Activated T-helper 2 cell treated with anti-CD3 and anti-CD28 coated beads, Interferon-gamma antibody, Interleukin-2, Interleukin-4, amounts not matched to agents 10 μg/mL and 5 μg/mL and 100 μg/mL, durations not matched to agents 14 hours and 24 hours and 36 hours (primary cell): ENCODE data around the gene DCDC2. TPM values are rescaled to one million over a fixed set of nuclear protein-coding genes. Genes with fewer than 3 reads are reported as not detected.
"Not testable (repeated sequence)": the region's sequence is repeated elsewhere in the genome, so short reads cannot be mapped to it uniquely, and the experiment has no call there.

ENCODE experiments used
- DNase-seq: peaks from one replicate; pipeline ENCODE4 v3.0.0; 2021; ENCODE audit warnings: low spot score
- H3K27ac Mint-ChIP-seq: one replicate; pipeline ENCODE4 v1.8.0; 2021; ENCODE audit warnings: mixed read lengths
- H3K27me3 Mint-ChIP-seq: one replicate; pipeline ENCODE4 v1.8.0; 2021; ENCODE audit warnings: low read depth, mixed read lengths
- H3K36me3 Mint-ChIP-seq: one replicate; pipeline ENCODE4 v1.8.0; 2021; ENCODE audit warnings: low read depth, mixed read lengths
- H3K4me1 Mint-ChIP-seq: one replicate; pipeline ENCODE4 v1.8.0; 2021; ENCODE audit warnings: low read depth, mixed read lengths
- H3K4me3 Mint-ChIP-seq: one replicate; pipeline ENCODE4 v1.8.0; 2021; ENCODE audit warnings: low read depth, mild to moderate bottlenecking, moderate library complexity, mixed read lengths
- H3K9me3 Mint-ChIP-seq: one replicate; pipeline ENCODE4 v1.8.0; 2021; ENCODE audit warnings: mixed read lengths
- intact Hi-C: fragments of 100-400 bp; cut with micrococcal nuclease; formaldehyde crosslinking; loops from one replicate; pipeline ENCODE4 v1.15.1; 2023
- total RNA-seq: library from RNA; stranded (reverse); gene quantifications from 2 replicates; pipeline ENCODE4 v1.2.3, GENCODE V29; 2022

Gene DCDC2
- total RNA-seq, 1 donor from 2014 or later: not detected

DNA sequence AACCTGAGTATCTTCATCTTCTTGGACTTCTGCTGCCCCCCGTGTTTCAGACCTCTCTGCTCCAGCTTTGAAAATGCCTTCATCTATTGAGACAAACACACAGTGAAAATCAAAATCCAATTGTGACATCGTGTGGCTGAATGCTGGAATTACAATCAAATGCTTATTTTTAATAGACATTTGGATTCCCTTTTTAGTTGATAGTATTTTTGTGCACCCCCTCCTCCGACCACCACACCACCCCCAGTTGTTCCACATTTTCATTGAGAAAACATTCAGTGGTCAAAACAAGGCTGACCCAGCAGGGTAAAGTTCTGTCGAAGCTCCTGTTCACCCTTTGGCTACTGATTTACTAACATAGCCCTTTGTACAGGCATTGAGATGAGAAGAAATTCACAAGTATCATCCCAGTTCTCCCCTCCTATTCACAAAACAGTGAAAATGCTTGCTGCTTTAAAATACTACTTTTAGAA is 152.8 kb downstream of the DCDC2 start:
- no peak overlapping the region for H3K27ac Mint-ChIP-seq
- H3K4me3 Mint-ChIP-seq: no peak overlapping the region
- H3K9me3 Mint-ChIP-seq: no peaks in the 10 kb centered on the region
- H3K4me1 Mint-ChIP-seq: no peaks in the 10 kb centered on the region
- no peak for DNase-seq
- intact Hi-C loops: loop anchor here (10.0 kb wide), 1 partner anchor 140 kb away; no protein-coding TSS in a partner anchor
- no peaks in the 10 kb centered on the region for H3K36me3 Mint-ChIP-seq
- peaks cover 2% of the 10 kb centered on the region for H3K27me3 Mint-ChIP-seq

DNA sequence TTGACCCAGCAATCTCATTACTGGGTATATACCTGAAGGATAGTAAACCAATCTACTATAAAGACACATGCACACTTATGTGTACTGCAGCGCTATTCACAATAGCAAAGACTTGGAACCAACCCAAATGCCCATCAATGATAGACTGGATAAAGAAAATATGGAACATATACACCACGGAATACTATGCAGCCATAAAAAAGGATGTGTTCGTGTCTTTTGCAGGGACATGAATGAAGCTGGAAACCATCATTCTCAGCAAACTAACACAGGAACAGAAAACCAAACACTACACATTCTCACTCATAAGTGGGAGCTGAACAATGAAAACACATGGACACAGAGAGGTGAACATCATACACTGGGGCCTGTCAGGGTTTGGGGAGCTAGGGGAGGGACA is 153.7 kb downstream of the DCDC2 start:
- H3K27me3 Mint-ChIP-seq, H3K4me1 Mint-ChIP-seq, H3K9me3 Mint-ChIP-seq, DNase-seq, H3K4me3 Mint-ChIP-seq, H3K36me3 Mint-ChIP-seq, H3K27ac Mint-ChIP-seq: not testable (repeated sequence)
- intact Hi-C loops: loop anchor here (10.0 kb wide), 1 partner anchor 139 kb away; no protein-coding TSS in a partner anchor

DNA sequence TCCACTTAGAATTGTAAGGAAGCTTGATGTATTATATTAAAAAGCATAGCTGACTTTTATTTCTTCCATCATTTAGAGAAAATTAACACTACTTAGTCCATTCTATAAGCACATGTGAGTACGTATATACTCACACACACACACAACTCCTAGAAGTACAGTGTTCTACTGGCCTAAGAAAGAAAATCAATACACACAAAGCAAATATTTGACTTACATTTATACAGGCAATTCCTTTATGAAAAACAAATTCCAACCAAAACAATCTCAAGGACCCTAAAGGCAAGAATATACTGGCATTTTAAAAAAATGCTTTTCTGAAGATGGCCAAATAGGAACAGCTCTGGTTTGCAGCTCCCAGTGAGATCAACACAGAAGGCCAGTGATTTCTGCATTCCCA is 160.0 kb downstream of the DCDC2 start:
- no peak overlapping the region for H3K4me3 Mint-ChIP-seq
- DNase-seq: no peak
- H3K4me1 Mint-ChIP-seq: no peaks in the 10 kb centered on the region
- no peaks in the 10 kb centered on the region for H3K9me3 Mint-ChIP-seq
- intact Hi-C loops: no loop called here
- H3K27me3 Mint-ChIP-seq: peaks cover 3% of the 10 kb centered on the region
- no peaks in the 10 kb centered on the region for H3K36me3 Mint-ChIP-seq
- no peak overlapping the region for H3K27ac Mint-ChIP-seq

DNA sequence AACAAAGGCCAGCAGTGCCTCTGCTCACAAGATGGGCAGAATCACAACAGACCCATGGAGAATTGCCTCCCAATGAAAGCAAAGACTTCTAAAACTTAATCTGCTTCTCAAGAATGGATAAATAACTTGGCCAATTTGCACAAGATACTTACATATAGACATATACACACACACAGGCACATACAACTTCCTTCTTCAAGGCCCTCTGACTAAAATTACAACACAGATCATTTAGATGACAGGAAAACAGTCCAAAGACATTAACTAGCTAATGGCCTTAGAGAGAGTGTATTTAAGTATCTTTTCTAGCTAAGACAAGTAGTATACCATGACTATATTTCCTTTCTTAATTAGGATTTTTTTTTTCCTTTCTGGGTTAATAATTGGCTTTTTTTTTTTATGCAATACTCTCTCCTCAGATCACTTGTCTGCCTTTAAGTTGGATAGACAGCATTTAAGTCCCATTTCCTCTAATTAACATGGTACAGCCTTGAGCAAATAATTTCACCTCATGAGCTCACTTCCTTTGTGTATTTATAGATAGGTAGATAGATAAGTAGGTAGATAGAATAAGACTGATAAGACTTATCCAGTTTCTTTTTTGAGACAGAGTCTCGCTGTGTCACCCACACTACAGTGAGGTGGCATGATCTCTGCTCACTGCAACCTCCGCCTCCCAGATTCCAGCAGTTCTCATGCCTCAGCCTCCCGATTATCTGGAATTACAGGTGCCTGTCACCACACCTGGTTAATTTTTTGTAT is 161.8 kb downstream of the DCDC2 start:
- H3K4me1 Mint-ChIP-seq: no peaks in the 10 kb centered on the region
- no peak for DNase-seq

DNA sequence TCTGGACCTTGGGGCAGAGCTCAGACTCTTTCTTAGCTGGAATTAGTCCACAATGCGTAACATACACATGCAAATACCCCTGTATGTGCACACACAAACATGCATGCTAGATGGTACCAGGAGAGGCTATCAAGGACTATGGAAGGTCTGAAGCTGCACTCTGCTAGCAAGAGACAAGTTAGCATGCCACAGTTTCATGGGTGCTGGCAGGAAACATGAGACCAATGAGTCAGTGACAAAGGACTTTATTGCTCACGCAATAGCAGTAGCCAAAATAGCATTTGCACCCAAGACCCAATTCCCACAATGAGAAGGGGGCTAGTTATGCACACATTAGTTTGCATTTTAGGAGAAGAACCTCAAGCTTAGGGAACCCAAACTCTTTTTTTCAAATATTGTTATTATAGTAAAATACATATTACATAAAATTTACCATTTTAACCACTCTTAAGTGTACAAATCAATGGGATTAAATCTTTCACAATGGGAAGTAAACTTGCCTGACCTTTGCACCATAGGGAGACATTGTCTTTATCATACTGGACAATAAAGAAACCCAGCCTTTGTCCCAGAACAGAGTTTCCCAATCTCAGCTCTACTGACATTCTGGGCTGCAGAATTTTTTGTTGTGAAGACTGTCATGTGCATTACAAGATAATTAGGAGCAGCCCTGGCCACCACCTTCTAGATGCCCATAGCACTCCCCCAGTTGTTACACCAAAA is 162.7 kb downstream of the DCDC2 start:
- no peaks in the 10 kb centered on the region for H3K4me1 Mint-ChIP-seq
- H3K4me3 Mint-ChIP-seq: no peak overlapping the region
- intact Hi-C loops: no loop called here
- no peak for DNase-seq
- no peaks in the 10 kb centered on the region for H3K9me3 Mint-ChIP-seq
- no peaks in the 10 kb centered on the region for H3K36me3 Mint-ChIP-seq
- no peak overlapping the region for H3K27ac Mint-ChIP-seq
- H3K27me3 Mint-ChIP-seq: peaks cover 7% of the 10 kb centered on the region

More for the DNA sequence above, 161.8 kb downstream of the DCDC2 start:
- H3K27me3 Mint-ChIP-seq: peaks cover 7% of the 10 kb centered on the region
- no peaks in the 10 kb centered on the region for H3K9me3 Mint-ChIP-seq
- H3K27ac Mint-ChIP-seq: no peak overlapping the region
- no peak overlapping the region for H3K4me3 Mint-ChIP-seq
- intact Hi-C loops: no loop called here
- H3K36me3 Mint-ChIP-seq: no peaks in the 10 kb centered on the region

DNA sequence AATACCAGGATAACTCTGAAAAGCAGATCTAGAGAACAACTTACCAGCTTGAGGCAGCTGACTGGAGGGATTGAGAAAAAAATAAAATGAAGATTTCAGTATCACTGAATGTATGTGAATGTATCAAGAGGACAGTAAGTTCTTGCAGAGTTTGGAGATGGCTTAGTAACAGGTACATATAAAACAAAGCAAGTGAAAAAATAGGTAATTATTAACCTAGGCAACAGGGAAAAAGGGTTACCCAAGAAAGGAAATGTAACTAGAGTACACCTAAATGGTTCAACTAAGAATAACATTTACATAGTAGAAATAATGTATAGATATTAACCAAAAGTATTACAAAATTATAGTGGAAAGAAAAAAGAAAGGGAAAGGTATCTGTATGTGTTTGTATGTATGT is 164.5 kb downstream of the DCDC2 start:
- H3K27me3 Mint-ChIP-seq: peaks cover 9% of the 10 kb centered on the region
- H3K27ac Mint-ChIP-seq: no peak overlapping the region
- intact Hi-C loops: no loop called here
- H3K36me3 Mint-ChIP-seq: no peaks in the 10 kb centered on the region
- H3K9me3 Mint-ChIP-seq: no peaks in the 10 kb centered on the region
- no peaks in the 10 kb centered on the region for H3K4me1 Mint-ChIP-seq
- H3K4me3 Mint-ChIP-seq: no peak overlapping the region
- DNase-seq: no peak

DNA sequence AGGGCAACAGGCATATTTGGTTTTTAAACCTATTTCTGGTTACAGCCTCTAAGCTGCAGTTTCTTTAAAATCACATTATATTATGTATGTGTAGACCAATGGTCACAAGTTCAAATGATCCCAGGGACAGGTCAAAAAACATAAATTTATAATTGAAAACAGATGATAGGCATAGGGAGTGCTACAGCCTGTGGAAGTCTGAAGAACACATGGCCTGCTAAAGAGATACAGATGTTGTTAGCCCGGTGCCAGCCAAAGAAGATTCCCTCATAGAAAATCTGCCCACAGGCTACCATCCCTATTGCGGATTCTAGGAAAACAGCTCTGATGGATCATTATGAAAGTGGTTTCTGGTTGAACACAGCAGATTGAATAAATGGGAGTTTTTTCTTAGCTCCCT is 166.5 kb downstream of the DCDC2 start:
- Mint-ChIP-seq H3K4me3 (no peak overlapping the region), H3K9me3 (no peaks in the 10 kb centered on the region), H3K27me3 (peaks cover 9% of the 10 kb centered on the region), H3K36me3 (no peaks in the 10 kb centered on the region), H3K4me1 (no peaks in the 10 kb centered on the region), H3K27ac (no peak overlapping the region)
- intact Hi-C loops: no loop called here
- no peak for DNase-seq

DNA sequence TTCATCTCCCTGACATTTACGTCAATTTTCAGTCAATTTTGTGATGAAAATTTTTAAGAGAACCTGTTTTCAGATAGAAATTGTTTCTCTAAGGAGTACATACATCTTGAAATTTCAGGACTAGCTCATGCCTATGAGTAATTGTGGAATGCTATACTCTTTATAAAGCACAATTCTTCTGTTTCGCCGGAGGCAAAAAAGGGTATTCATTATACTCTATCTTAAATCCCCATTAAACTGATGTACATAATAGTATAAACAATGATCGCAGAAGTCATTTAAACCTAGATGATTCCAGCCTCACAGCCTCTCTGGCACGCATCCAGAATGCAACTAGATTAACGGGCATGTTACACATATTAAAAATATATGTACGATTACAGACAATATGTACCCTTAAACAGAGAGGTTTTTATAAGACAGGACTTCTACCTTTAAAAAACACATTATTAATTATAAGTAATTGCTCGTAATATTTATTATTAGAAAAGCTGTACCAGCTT is 169.2 kb downstream of the DCDC2 start:
- no peaks in the 10 kb centered on the region for H3K4me1 Mint-ChIP-seq
- no peak overlapping the region for H3K27ac Mint-ChIP-seq
- no peak overlapping the region for H3K4me3 Mint-ChIP-seq
- H3K9me3 Mint-ChIP-seq: no peaks in the 10 kb centered on the region
- no peak for DNase-seq
- no peaks in the 10 kb centered on the region for H3K36me3 Mint-ChIP-seq
- intact Hi-C loops: no loop called here
- peaks cover 8% of the 10 kb centered on the region for H3K27me3 Mint-ChIP-seq

DNA sequence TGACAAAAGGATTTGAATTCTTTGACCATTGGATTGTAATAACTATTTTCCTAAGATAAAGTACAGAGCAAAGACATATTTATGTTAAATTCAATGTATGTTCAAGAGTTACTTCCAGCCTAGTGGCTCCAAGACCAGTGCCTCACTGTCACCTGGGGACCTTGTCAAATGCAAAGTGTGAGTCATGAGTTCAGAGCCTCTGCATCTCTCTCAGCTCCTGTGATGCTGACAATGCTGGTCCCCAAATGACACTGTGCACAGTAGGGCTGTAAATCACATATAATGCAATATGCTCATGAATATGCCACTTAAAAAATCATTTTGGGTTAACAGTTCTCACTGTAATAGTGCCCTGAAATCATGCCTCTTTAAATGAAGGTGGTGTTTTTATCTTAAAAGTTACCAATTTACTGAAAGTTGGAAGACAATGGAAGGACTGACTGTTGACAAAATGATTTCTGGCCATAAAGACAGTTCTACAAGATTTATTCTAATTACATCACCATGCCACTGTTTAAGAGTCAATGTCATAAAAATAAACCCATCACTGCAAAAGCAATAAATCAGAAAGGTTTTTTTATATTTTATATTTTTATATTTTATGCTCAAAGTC is 169.8 kb downstream of the DCDC2 start:
- H3K27me3 Mint-ChIP-seq: peaks cover 8% of the 10 kb centered on the region
- no peak overlapping the region for H3K4me3 Mint-ChIP-seq
- H3K4me1 Mint-ChIP-seq: no peaks in the 10 kb centered on the region
- no peak for DNase-seq
- no peak overlapping the region for H3K27ac Mint-ChIP-seq
- H3K9me3 Mint-ChIP-seq: no peaks in the 10 kb centered on the region
- intact Hi-C loops: no loop called here
- H3K36me3 Mint-ChIP-seq: no peaks in the 10 kb centered on the region

DNA sequence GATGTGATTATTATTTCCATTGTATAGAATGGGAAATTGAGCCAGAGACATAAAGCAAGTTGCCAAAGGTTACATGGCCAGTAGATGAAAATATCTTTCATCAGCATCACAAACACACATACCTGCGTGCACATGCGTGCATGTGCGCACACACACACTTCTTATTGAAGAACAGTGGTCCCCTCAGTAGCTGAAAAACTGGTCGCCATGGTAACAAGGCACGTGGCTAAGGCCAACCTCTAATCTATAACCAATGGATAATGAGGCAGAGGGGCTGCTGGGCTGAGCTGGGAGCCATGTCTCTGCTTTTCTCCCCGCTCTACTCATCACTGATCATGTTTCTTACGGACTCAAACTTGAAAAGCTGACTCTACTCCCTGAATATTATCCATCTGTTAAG is 171.5 kb downstream of the DCDC2 start:
- peaks cover 2% of the 10 kb centered on the region for H3K27me3 Mint-ChIP-seq
- no peak overlapping the region for H3K4me3 Mint-ChIP-seq
- no peaks in the 10 kb centered on the region for H3K9me3 Mint-ChIP-seq
- no peak for DNase-seq
- intact Hi-C loops: no loop called here
- H3K36me3 Mint-ChIP-seq: no peaks in the 10 kb centered on the region
- no peaks in the 10 kb centered on the region for H3K4me1 Mint-ChIP-seq
- no peak overlapping the region for H3K27ac Mint-ChIP-seq

DNA sequence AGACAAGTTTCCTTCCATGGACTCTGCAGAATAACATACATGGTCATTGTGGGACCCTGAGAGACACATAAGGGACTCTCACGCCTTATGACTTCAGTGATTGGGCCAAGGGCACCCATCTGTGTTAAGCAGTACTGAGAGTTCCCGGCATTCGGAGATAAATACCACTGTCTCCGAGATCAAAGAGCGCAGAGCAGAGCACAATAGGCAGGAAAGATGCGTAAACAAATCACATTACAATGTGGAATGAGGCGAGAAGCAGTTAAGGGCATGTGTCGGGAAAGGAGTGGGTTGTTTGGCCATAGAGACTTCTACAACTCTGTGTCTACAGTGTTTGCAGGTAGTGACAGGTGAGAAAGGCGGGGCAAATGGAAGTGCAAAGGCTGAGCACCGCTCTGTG is 174.3 kb downstream of the DCDC2 start:
- no peaks in the 10 kb centered on the region for H3K27me3 Mint-ChIP-seq
- intact Hi-C loops: no loop called here
- H3K4me3 Mint-ChIP-seq: no peak overlapping the region
- H3K27ac Mint-ChIP-seq: no peak overlapping the region
- H3K4me1 Mint-ChIP-seq: no peaks in the 10 kb centered on the region
- no peaks in the 10 kb centered on the region for H3K9me3 Mint-ChIP-seq
- no peaks in the 10 kb centered on the region for H3K36me3 Mint-ChIP-seq
- no peak for DNase-seq

DNA sequence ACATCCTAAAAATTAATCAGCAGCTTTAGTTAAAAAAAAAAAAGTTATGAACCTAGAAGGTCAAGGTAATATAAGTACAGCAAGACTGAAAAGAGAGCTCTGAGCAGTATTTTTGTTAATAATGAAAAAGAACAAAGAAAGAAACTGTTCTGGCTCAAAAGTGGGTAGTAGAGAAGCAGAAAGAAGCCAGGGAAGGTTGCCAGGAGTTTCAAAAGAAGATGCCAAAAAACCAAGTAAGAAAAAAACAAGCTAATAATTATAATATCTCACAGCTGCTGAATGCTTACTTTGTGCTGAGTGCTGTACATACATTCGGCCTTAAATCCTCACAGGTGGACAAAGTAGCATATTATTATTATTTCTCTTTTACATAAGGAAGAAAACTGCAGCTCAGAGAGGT is 200.0 kb downstream of the DCDC2 start:
- H3K27me3 Mint-ChIP-seq: no peaks in the 10 kb centered on the region
- no peaks in the 10 kb centered on the region for H3K9me3 Mint-ChIP-seq
- no peaks in the 10 kb centered on the region for H3K4me1 Mint-ChIP-seq
- intact Hi-C loops: no loop called here
- no peak overlapping the region for H3K27ac Mint-ChIP-seq
- H3K36me3 Mint-ChIP-seq: no peaks in the 10 kb centered on the region
- no peak overlapping the region for H3K4me3 Mint-ChIP-seq
- DNase-seq: no peak

DNA sequence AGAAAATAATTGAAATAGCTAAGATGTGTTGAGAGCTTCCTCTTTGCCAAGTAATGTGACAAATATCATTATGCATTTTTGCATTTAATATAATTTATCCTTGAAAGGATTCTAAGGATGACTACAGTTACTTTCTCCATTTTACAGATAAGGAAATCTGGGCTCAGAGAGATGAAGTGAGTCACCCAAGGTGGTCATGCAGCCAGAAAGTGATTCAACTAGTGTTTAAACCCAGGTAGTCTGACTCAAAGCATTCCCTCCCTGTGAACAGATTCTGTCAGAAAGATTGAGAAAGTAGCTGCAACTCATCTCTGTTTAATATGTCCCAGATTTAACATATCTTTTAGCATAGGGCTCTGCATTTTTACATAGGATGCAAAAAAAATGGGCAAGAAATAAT is 203.7 kb downstream of the DCDC2 start:
- no peaks in the 10 kb centered on the region for H3K36me3 Mint-ChIP-seq
- H3K4me3 Mint-ChIP-seq: no peak overlapping the region

More for the DNA sequence above, 203.7 kb downstream of the DCDC2 start:
- no peak for DNase-seq
- no peak overlapping the region for H3K27ac Mint-ChIP-seq
- no peaks in the 10 kb centered on the region for H3K9me3 Mint-ChIP-seq
- no peaks in the 10 kb centered on the region for H3K4me1 Mint-ChIP-seq
- H3K27me3 Mint-ChIP-seq: no peaks in the 10 kb centered on the region
- intact Hi-C loops: no loop called here
